HG03575 (cell line): ENCODE results near the gene HSPA2.
"Not testable (repeated sequence)": the region's sequence is repeated elsewhere in the genome, so short reads cannot be mapped to it uniquely, and the experiment has no call there.

ENCODE experiments used
- ATAC-seq: cut with Tn5 transposase; IDR thresholded peaks from one replicate; pipeline ENCODE4 v1.9.1; 2021; ENCODE audit not compliant: unreplicated experiment, insufficient number of reproducible peaks, low FRiP score; ENCODE audit errors: extremely low read depth

The HSPA2 gene

DNA sequence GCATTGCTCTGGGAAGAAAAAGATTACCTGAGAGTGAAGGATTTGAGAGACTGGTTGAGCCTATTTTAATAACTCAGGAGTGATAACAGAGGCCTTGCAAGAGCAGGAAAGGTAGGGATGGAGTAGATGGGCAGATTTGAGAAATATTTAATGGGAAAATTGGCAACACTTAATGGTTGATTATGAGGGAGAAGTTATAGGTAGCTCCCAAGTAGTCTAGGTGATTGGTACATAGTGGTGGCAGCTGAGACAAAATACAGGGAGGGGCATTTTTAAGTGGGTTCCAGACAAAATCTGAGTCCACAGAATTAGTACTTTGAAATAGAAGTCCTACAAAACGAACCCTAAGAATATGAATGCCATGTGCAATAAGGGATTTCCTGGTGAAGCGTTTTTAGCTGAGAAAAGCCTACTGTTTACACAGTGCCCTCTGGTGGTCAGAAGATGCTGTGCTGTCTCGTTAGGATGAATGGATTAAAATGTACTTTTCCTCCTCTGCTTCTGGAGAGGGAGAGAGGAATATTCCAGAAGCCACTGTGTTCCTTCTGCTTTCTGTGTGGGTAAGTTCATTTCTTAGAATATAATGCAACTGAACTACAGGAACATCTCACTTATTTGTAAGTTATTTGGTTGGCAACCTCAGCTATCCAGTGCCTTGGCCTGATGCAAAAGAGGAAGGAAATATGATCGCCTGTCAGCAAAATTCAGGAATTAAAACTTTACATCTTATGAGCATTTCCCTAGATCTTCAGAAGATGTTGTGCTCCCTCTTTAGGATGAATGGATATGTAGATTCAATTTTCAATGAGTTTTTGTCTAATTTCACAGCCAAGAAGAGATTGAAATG lies 29.5 kb upstream of the HSPA2 start:
- no peak for ATAC-seq

DNA sequence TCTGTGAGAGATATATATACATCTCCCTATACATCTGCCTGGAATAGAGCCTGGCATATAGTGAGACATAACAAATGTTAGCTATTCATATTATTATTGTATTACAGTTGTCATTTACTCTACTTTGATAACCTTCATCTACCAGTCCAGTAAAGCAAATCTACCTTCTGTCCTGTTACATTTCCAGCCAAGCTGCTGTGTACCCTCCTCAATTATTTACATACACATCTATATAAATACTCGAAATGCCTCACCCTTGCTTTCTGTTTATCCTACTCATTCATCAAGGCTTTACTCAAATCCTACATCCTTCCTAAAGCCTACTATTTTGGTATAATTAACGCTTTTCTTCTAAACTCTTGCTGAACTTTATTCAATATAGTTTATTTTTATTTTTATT lies 27.3 kb upstream of the HSPA2 start:
- no peak for ATAC-seq

DNA sequence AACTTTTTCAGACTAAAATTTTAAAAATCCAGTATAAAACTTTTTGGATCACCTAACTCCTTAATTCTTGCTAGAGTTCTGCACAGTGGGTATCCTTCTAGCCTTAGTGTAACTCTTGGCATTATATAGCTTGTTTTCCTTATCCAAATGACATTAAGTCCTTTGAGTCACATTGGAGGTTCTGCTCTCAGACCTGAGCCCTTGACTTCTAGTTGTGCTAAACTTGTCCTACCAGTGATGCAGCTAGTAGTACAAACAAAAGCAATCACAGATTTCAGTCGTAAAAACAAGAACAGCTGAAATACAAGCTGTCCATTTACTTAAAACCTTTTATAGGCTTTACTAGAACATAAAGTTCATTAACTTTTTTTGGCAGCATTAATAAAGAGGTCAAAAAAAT lies 25.5 kb upstream of the HSPA2 start:
- ATAC-seq = no peak

DNA sequence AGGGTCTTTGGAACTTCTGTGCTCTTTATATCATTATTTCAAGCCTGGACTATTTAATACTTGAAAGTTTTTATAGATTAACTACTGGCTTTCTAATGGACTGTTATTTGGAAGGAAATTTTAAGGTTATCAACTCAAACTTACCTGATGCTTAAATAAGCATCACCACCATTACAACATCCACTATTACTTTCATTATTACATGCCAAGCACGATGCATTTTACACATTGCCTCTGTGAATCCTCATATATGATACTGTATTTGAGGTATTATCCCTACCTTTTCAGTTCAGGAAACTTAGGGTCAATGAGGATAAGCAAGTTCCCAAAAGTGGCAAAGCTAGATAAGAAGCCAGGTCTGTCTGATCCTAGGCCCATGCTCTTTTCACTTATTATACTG lies 23.6 kb upstream of the HSPA2 start:
- ATAC-seq = no peak

- not testable (repeated sequence) for ATAC-seq
Observed at GRCh38 chr14:64517667-64518066, 22.9 kb upstream of the HSPA2 start.

DNA sequence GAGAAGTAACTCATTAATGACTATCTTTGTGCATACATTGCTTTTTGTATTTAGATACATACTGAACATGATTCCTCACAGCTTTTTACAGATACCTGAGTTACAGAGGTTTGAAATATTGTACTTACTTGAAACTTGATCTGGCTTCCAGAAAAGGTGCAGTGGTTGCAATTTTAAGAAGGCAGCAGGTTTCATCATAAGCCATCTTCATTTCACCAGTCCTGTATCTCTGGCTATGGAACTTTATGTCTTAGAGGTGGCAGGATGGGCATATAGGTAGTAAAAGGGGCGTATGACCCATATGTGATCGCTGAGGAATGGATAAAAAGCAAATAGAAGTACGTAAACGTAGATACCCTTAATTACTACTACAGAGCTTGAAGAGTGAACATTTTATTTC lies 22.3 kb upstream of the HSPA2 start:
- no peak for ATAC-seq

DNA sequence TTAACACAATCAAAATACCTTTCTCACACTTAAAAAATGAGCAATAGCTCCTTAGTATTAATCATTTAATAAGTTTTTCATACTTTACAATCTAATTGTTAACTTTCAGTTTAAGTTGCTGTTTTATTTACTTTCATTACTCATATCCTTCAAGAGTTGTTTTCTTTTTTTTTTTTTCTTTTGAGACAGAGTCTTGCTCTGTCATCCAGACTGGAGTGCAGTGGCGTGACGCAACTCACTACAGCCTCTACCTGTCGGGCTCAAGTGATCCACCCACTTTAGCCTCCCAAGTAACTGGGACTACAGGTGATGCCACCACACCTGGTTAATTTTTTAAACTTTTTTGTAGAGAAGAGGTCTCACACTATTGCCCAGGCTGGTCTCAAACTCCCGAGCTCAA lies 19.8 kb upstream of the HSPA2 start:
- no peak for ATAC-seq

DNA sequence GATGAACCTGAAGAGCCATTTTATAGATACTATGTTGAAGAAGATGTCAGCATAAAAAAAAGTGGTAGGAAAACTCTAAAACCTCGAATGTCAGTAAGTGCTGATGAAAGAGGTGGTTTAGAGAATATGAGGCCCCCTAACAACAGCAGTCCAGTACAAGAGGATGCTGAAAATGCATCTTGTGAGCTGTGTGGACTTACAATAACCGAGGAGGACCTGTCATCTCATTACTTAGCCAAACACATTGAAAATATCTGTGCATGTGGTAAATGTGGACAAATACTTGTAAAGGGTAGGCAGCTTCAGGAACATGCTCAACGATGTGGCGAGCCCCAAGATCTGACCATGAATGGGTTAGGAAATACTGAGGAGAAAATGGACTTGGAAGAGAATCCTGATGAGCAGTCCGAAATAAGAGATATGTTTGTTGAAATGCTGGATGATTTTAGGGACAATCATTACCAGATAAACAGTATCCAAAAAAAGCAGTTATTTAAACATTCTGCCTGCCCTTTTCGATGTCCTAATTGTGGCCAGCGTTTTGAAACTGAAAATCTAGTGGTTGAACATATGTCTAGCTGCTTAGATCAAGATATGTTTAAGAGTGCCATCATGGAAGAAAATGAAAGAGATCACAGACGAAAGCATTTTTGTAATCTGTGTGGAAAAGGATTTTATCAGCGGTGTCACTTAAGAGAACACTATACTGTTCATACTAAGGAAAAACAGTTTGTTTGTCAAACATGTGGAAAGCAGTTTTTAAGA lies 17.8 kb upstream of the HSPA2 start:
- no peak for ATAC-seq

GRCh38 chr14:64525354-64525753 lies 15.2 kb upstream of the HSPA2 start:
- ATAC-seq = no peak

GRCh38 chr14:64531567-64531966 lies 9.0 kb upstream of the HSPA2 start:
- ATAC-seq = no peak

DNA sequence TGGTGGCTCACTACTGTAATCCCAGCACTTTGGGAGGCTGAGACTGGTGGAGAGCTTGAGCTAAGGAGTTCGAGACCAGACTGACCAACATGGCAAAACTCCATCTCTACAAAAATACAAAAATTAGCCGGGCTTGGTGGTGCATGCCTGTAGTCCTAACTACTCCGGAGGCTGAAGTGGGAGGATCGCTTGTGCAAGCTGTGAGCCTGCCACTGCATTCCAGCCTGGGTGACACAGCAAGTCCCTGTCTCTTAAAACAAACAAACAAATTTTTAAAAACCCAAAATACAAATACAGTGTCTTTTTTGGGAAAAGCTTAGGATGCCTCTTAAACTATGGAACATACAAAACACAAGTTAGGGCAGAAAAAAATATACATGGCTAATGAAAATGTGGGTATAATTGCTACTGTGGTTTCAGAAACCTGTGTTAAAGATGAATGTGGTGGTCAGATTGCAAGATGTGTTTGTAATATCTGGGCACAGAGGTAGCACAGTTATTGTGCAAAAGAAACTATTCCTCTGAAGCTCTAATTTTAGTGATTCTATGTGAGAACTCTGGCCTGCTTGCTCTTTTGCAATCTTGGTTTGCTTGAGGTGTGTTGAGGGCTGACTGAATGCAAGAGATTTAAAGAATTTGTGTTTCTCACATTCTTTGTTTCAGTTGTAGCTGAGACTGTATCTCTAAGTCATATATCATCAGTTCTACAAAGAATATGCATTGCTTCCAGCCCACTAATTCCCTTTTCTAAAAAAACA lies 3.9 kb upstream of the HSPA2 start:
- no peak for ATAC-seq

DNA sequence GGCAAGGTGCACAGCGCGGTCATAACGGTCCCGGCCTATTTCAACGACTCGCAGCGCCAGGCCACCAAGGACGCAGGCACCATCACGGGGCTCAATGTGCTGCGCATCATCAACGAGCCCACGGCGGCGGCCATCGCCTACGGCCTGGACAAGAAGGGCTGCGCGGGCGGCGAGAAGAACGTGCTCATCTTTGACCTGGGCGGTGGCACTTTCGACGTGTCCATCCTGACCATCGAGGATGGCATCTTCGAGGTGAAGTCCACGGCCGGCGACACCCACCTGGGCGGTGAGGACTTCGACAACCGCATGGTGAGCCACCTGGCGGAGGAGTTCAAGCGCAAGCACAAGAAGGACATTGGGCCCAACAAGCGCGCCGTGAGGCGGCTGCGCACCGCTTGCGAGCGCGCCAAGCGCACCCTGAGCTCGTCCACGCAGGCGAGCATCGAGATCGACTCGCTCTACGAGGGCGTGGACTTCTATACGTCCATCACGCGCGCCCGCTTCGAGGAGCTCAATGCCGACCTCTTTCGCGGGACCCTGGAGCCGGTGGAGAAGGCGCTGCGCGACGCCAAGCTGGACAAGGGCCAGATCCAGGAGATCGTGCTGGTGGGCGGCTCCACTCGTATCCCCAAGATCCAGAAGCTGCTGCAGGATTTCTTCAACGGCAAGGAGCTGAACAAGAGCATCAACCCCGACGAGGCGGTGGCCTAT lies 875 bp downstream of the HSPA2 start:
- ATAC-seq = no peak

DNA sequence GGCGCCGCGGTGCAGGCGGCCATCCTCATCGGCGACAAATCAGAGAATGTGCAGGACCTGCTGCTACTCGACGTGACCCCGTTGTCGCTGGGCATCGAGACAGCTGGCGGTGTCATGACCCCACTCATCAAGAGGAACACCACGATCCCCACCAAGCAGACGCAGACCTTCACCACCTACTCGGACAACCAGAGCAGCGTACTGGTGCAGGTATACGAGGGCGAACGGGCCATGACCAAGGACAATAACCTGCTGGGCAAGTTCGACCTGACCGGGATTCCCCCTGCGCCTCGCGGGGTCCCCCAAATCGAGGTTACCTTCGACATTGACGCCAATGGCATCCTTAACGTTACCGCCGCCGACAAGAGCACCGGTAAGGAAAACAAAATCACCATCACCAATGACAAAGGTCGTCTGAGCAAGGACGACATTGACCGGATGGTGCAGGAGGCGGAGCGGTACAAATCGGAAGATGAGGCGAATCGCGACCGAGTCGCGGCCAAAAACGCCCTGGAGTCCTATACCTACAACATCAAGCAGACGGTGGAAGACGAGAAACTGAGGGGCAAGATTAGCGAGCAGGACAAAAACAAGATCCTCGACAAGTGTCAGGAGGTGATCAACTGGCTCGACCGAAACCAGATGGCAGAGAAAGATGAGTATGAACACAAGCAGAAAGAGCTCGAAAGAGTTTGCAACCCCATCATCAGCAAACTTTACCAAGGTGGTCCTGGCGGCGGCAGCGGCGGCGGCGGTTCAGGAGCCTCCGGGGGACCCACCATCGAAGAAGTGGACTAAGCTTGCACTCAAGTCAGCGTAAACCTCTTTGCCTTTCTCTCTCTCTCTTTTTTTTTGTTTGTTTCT lies 1.7 kb downstream of the HSPA2 start:
- ATAC-seq = no peak

DNA sequence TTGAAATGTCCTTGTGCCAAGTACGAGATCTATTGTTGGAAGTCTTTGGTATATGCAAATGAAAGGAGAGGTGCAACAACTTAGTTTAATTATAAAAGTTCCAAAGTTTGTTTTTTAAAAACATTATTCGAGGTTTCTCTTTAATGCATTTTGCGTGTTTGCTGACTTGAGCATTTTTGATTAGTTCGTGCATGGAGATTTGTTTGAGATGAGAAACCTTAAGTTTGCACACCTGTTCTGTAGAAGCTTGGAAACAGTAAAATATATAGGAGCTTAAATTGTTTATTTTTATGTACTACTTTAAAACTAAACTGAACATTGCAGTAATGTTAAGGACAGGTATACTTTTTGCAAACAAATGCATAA lies 2.3 kb downstream of the HSPA2 start:
- no peak for ATAC-seq

- ATAC-seq = no peak
Observed at GRCh38 chr14:64544607-64545312, 4.2 kb downstream of the HSPA2 start.

- no peak for ATAC-seq
Observed at GRCh38 chr14:64549016-64549415, 8.5 kb downstream of the HSPA2 start.

GRCh38 chr14:64549791-64550620 lies 9.5 kb downstream of the HSPA2 start, which contains the start of gene PPP1R36:
PPP1R36 (plus strand) TSS chr14:64549961; CDS start chr14:64549998, 37 bp downstream.
- no peak for ATAC-seq
